ENCODE measurements around the gene CITED4.
A peak's percentile ranks its signal among the peaks of the same experiment; 100 is the strongest.

DNA sequence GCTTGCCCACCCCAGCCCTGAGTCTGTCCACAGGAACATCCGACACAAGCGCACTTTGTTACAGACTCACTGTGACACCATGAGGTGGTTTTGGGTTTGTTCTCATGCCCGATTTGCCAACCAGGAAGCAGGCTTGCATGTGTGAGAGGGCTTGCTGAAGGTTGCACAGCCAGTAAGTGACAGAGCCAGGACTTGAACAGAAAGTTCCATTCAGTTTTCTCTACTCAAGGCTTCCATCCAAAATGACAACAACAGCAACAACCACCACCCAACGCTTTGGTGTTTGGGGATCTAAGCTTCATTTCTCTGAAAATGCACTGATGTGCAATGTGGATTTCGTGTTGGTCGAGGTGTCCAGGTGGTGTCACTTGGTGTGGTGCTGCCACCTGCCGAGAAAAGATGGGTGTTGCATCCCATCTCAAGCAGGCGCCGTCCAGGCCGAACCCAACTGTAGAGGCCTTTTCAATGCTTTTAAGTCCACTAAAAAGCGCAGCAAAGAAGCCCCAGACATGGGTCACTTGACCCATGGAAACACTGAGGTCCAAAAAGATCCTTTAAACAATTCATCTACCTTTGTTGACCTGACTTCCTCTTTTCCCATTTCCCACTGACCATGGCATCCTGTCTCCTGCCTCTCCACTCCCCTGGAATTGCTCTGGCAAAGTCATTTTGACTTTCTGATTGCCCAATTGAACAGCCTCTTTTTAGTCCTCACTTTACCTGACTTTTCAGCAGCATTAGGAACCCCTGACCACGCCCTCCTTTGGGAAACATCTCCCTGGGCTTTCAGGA, 12.2 kb downstream of the CITED4 start:
- TF ChIP-seq EZH2 (IDR thresholded peaks at IDR 0.05; ENCODE audit: borderline replicate concordance, low read depth, low read length, severe bottlenecking) (no peak), POLR2A (IDR thresholded peaks at IDR 0.05; ENCODE audit: low read depth, low read length) (no peak), CTCF (IDR thresholded peaks at IDR 0.05; ENCODE audit: extremely low read depth in 1 of 2, insufficient read depth in 1 of 2, low read depth in 1 of 2, low read length in 2 of 2) (peak; percentile 80 to 86), POLR2AphosphoS5 (IDR thresholded peaks at IDR 0.05; ENCODE audit: insufficient read depth, low read depth, low read length) (no peak), FOS (IDR thresholded peaks at IDR 0.05; ENCODE audit: borderline replicate concordance, insufficient read depth, low read length) (no peak), MYC (IDR thresholded peaks at IDR 0.05; ENCODE audit: low read depth, low read length) (no peak), GATA2 (IDR thresholded peaks at IDR 0.05; ENCODE audit: insufficient read depth, insufficient read length, low read depth, low read length) (no peak)
- TF ChIP-seq, protein P1, sequence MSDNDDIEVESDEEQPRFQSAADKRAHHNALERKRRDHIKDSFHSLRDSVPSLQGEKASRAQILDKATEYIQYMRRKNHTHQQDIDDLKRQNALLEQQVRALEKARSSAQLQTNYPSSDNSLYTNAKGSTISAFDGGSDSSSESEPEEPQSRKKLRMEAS (IDR thresholded peaks at IDR 0.05; ENCODE audit: insufficient read depth, insufficient read length): no peak
